SU-DHL-6 (cell line): ENCODE data around the gene GRAMD4.

ENCODE experiments used
- H2AFZ ChIP-seq: fragments of 200-600 bp; sonication (generic); 2 replicates; pipeline ENCODE4 v1.6.1; 2014; ENCODE audit warnings: low read depth, mild to moderate bottlenecking, moderate library complexity, mixed read lengths, antibody characterized with exemption, low read length; ENCODE audit not compliant: severe bottlenecking
- H3F3A ChIP-seq: fragments of 200-600 bp; shearing (Covaris generic); 2 replicates; pipeline ENCODE4 v1.6.0; 2016; ENCODE audit warnings: antibody characterized with exemption, mild to moderate bottlenecking; ENCODE audit not compliant: insufficient read depth
- H3K27ac ChIP-seq: fragments of 200-600 bp; sonication (generic); 2 replicates; pipeline ENCODE4 v1.5.1; 2016; ENCODE audit warnings: low read depth, mild to moderate bottlenecking, low read length, moderate library complexity, mixed read lengths
- H3K27me3 ChIP-seq: fragments of 200-600 bp; sonication (generic), shearing (Covaris generic); 2 replicates; pipeline ENCODE4 v1.6.0; 2014; ENCODE audit warnings: mild to moderate bottlenecking, low read length
- H3K36me3 ChIP-seq: fragments of 200-600 bp; sonication (generic); 2 replicates; pipeline ENCODE4 v1.6.1; 2014; ENCODE audit warnings: mild to moderate bottlenecking, low read length, mixed read lengths
- H3K4me2 ChIP-seq: fragments of 300-600, 200-600 bp; shearing (Covaris generic), sonication (generic); 2 replicates; pipeline ENCODE4 v1.6.0; 2014; ENCODE audit warnings: low read length, low read depth, mild to moderate bottlenecking; ENCODE audit not compliant: poor library complexity, severe bottlenecking
- H3K4me3 ChIP-seq: fragments of 200-600 bp; sonication (generic); 2 replicates; pipeline ENCODE4 v1.5.1; 2014; ENCODE audit warnings: antibody characterized with exemption, low read length, mild to moderate bottlenecking, mixed read lengths; ENCODE audit not compliant: insufficient read depth, poor library complexity, severe bottlenecking
- H3K79me2 ChIP-seq: fragments of 200-600 bp; sonication (generic); 2 replicates; pipeline ENCODE4 v1.6.1; 2014; ENCODE audit warnings: mild to moderate bottlenecking, low read length, moderate library complexity; ENCODE audit not compliant: insufficient read depth
- H3K9ac ChIP-seq: fragments of 200-600 bp; sonication (generic); 2 replicates; pipeline ENCODE4 v1.7.0; 2014; ENCODE audit warnings: mild to moderate bottlenecking, low read length
- H3K9me2 ChIP-seq: fragments of 200-600 bp; sonication (generic); replicated peaks from 2 replicates; pipeline ENCODE4 v1.6.1; 2014; ENCODE audit warnings: low read length; ENCODE audit not compliant: insufficient read depth
- H3K9me3 ChIP-seq: fragments of 200-600 bp; sonication (generic); 2 replicates; pipeline ENCODE4 v1.6.1; 2014; ENCODE audit warnings: low read length, mixed read lengths; ENCODE audit not compliant: insufficient read depth
- H4K20me1 ChIP-seq: fragments of 200-600 bp; sonication (generic); 2 replicates; pipeline ENCODE4 v1.6.1; 2014; ENCODE audit warnings: low read depth, mild to moderate bottlenecking, antibody characterized with exemption, low read length, moderate library complexity, mixed read lengths
- EZH2phosphoT487 ChIP-seq: fragments of 200-600 bp; sonication (generic), shearing (Covaris generic); conservative IDR thresholded peaks from 2 replicates; pipeline ENCODE4 v1.6.1; 2018; ENCODE audit warnings: mild to moderate bottlenecking, antibody characterized with exemption, low read length, moderate library complexity, mixed read lengths
- TF ChIP-seq, protein P1 (sequence below): fragments of 200-600 bp; sonication (generic); IDR thresholded peaks from one replicate; pipeline ENCODE4 v1.5.1; 2017; ENCODE audit warnings: antibody characterized with exemption, mild to moderate bottlenecking, low read length, moderate library complexity; ENCODE audit not compliant: insufficient read depth, poor library complexity, severe bottlenecking

GRAMD4 gene

GRCh38 chr22:46728470-46728869 is 108.3 kb downstream of the GRAMD4 start:
- H4K20me1 ChIP-seq: no peaks in the 10 kb centered on the region
- H3K27ac ChIP-seq: no peak overlapping the region
- no peaks in the 10 kb centered on the region; the same call in 1 of the 2 replicates for H3K79me2 ChIP-seq

More at GRCh38 chr22:46728470-46728869, 108.3 kb downstream of the GRAMD4 start:
- Histone ChIP-seq H3K9me3 (no peaks in the 10 kb centered on the region), H3K4me3 (no peak overlapping the region), H3F3A (no peaks in the 10 kb centered on the region), H3K27me3 (no peaks in the 10 kb centered on the region), H3K4me2 (no peak overlapping the region), H3K9ac (no peak overlapping the region), H3K9me2 (no peaks in the 10 kb centered on the region), H2AFZ (no peak overlapping the region), H3K36me3 (no peaks in the 10 kb centered on the region)
- no peak for TF ChIP-seq EZH2phosphoT487
- TF ChIP-seq, protein P1, sequence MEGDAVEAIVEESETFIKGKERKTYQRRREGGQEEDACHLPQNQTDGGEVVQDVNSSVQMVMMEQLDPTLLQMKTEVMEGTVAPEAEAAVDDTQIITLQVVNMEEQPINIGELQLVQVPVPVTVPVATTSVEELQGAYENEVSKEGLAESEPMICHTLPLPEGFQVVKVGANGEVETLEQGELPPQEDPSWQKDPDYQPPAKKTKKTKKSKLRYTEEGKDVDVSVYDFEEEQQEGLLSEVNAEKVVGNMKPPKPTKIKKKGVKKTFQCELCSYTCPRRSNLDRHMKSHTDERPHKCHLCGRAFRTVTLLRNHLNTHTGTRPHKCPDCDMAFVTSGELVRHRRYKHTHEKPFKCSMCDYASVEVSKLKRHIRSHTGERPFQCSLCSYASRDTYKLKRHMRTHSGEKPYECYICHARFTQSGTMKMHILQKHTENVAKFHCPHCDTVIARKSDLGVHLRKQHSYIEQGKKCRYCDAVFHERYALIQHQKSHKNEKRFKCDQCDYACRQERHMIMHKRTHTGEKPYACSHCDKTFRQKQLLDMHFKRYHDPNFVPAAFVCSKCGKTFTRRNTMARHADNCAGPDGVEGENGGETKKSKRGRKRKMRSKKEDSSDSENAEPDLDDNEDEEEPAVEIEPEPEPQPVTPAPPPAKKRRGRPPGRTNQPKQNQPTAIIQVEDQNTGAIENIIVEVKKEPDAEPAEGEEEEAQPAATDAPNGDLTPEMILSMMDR: no peak
